ENCODE measurements around the gene KLHDC9.
"Not testable (repeated sequence)": the region's sequence is repeated elsewhere in the genome, so short reads cannot be mapped to it uniquely, and the experiment has no call there.

KLHDC9 gene

GRCh38 chr1:161065681-161066080 lies 32.5 kb upstream of the KLHDC9 start:
- not testable (repeated sequence) for H3K27ac ChIP-seq (ENCODE audit: low read depth, low read length); H3K4me3 ChIP-seq (ENCODE audit: low read depth in 1 of 5, low read length in 5 of 5); H3K9ac ChIP-seq (ENCODE audit: low read length in 5 of 5); H3K27me3 ChIP-seq (ENCODE audit: control insufficient read depth in 5 of 5, insufficient read depth in 4 of 5, low read length in 5 of 5); H3K9me3 ChIP-seq (ENCODE audit: control insufficient read depth in 5 of 5, low read length in 5 of 5); H3K36me3 ChIP-seq (ENCODE audit: control insufficient read depth in 5 of 5, insufficient read depth in 5 of 5, low read length in 5 of 5)
- peaks cover 0 to 16% (median 4%) of the 10 kb centered on the region in 5 donors for H3K4me1 ChIP-seq (ENCODE audit: control insufficient read depth in 5 of 5, insufficient read depth in 5 of 5, low read length in 5 of 5)

GRCh38 chr1:161066694-161067093 lies 31.5 kb upstream of the KLHDC9 start:
- Histone ChIP-seq H3K27me3 (ENCODE audit: control insufficient read depth in 5 of 5, insufficient read depth in 4 of 5, low read length in 5 of 5) (no peaks in the 10 kb centered on the region), H3K9ac (ENCODE audit: low read length in 5 of 5) (no peak overlapping the region), H3K27ac (ENCODE audit: low read depth, low read length) (no peak overlapping the region), H3K4me1 (ENCODE audit: control insufficient read depth in 5 of 5, insufficient read depth in 5 of 5, low read length in 5 of 5) (peaks cover 0 to 16% (median 4%) of the 10 kb centered on the region in 5 donors), H3K9me3 (ENCODE audit: control insufficient read depth in 5 of 5, low read length in 5 of 5) (no peaks in the 10 kb centered on the region), H3K4me3 (ENCODE audit: low read depth in 1 of 5, low read length in 5 of 5) (no peak overlapping the region), H3K36me3 (ENCODE audit: control insufficient read depth in 5 of 5, insufficient read depth in 5 of 5, low read length in 5 of 5) (no peaks in the 10 kb centered on the region)

- peak overlapping the region; percentile 45 to 73 (median 59) for H3K4me3 ChIP-seq (ENCODE audit: low read depth in 1 of 5, low read length in 5 of 5)
- peak overlapping the region; percentile 37 for H3K27ac ChIP-seq (ENCODE audit: low read depth, low read length)
- H3K4me1 ChIP-seq (ENCODE audit: control insufficient read depth in 5 of 5, insufficient read depth in 5 of 5, low read length in 5 of 5) = peaks cover 0 to 16% (median 8%) of the 10 kb centered on the region in 5 donors
- no peaks in the 10 kb centered on the region for H3K36me3 ChIP-seq (ENCODE audit: control insufficient read depth in 5 of 5, insufficient read depth in 5 of 5, low read length in 5 of 5)
- no peaks in the 10 kb centered on the region for H3K27me3 ChIP-seq (ENCODE audit: control insufficient read depth in 5 of 5, insufficient read depth in 4 of 5, low read length in 5 of 5)
- peak overlapping the region in 4 of 5 donors; percentile 41 to 68 (median 62) for H3K9ac ChIP-seq (ENCODE audit: low read length in 5 of 5)
- H3K9me3 ChIP-seq (ENCODE audit: control insufficient read depth in 5 of 5, low read length in 5 of 5) = no peaks in the 10 kb centered on the region
These were observed 29.6 kb upstream of the KLHDC9 start for GRCh38 chr1:161068306-161069234.

- Histone ChIP-seq H3K4me3 (ENCODE audit: low read depth in 1 of 5, low read length in 5 of 5) (peak overlapping the region; percentile 45 to 73 (median 59)), H3K27me3 (ENCODE audit: control insufficient read depth in 5 of 5, insufficient read depth in 4 of 5, low read length in 5 of 5) (no peaks in the 10 kb centered on the region), H3K36me3 (ENCODE audit: control insufficient read depth in 5 of 5, insufficient read depth in 5 of 5, low read length in 5 of 5) (no peaks in the 10 kb centered on the region), H3K9me3 (ENCODE audit: control insufficient read depth in 5 of 5, low read length in 5 of 5) (no peaks in the 10 kb centered on the region), H3K4me1 (ENCODE audit: control insufficient read depth in 5 of 5, insufficient read depth in 5 of 5, low read length in 5 of 5) (peaks cover 0 to 16% (median 8%) of the 10 kb centered on the region in 5 donors), H3K27ac (ENCODE audit: low read depth, low read length) (peak overlapping the region; percentile 37), H3K9ac (ENCODE audit: low read length in 5 of 5) (peak overlapping the region in 4 of 5 donors; percentile 41 to 68 (median 62))
These were observed 28.9 kb upstream of the KLHDC9 start for GRCh38 chr1:161069241-161069640.

GRCh38 chr1:161069731-161070270 lies 28.4 kb upstream of the KLHDC9 start, which contains the start of gene ARHGAP30:
Gene ARHGAP30 (minus strand): TSS chr1:161069891. CDS start chr1:161069624, 267 bp downstream.
- Histone ChIP-seq H3K27me3 (ENCODE audit: control insufficient read depth in 5 of 5, insufficient read depth in 4 of 5, low read length in 5 of 5) (no peaks in the 10 kb centered on the region), H3K9me3 (ENCODE audit: control insufficient read depth in 5 of 5, low read length in 5 of 5) (no peaks in the 10 kb centered on the region), H3K9ac (ENCODE audit: low read length in 5 of 5) (peak within 1 kb of the TSS in 4 of 5 donors; percentile 41 to 68 (median 62)), H3K4me1 (ENCODE audit: control insufficient read depth in 5 of 5, insufficient read depth in 5 of 5, low read length in 5 of 5) (peaks cover 0 to 16% (median 8%) of the 10 kb centered on the region in 5 donors), H3K27ac (ENCODE audit: low read depth, low read length) (peak within 1 kb of the TSS; percentile 37), H3K4me3 (ENCODE audit: low read depth in 1 of 5, low read length in 5 of 5) (peak within 1 kb of the TSS; percentile 45 to 73 (median 59)), H3K36me3 (ENCODE audit: control insufficient read depth in 5 of 5, insufficient read depth in 5 of 5, low read length in 5 of 5) (no peaks in the 10 kb centered on the region)

- Histone ChIP-seq H3K4me3 (ENCODE audit: low read depth in 1 of 5, low read length in 5 of 5) (no peak overlapping the region), H3K36me3 (ENCODE audit: control insufficient read depth in 5 of 5, insufficient read depth in 5 of 5, low read length in 5 of 5) (no peaks in the 10 kb centered on the region), H3K9me3 (ENCODE audit: control insufficient read depth in 5 of 5, low read length in 5 of 5) (no peaks in the 10 kb centered on the region), H3K9ac (ENCODE audit: low read length in 5 of 5) (no peak overlapping the region), H3K27me3 (ENCODE audit: control insufficient read depth in 5 of 5, insufficient read depth in 4 of 5, low read length in 5 of 5) (no peaks in the 10 kb centered on the region), H3K4me1 (ENCODE audit: control insufficient read depth in 5 of 5, insufficient read depth in 5 of 5, low read length in 5 of 5) (peaks cover 0 to 16% (median 8%) of the 10 kb centered on the region in 5 donors), H3K27ac (ENCODE audit: low read depth, low read length) (no peak overlapping the region)
These were observed 27.4 kb upstream of the KLHDC9 start for GRCh38 chr1:161070761-161071160.

- H3K4me3 ChIP-seq (ENCODE audit: low read depth in 1 of 5, low read length in 5 of 5) = no peak overlapping the region
- no peak overlapping the region for H3K9ac ChIP-seq (ENCODE audit: low read length in 5 of 5)
- H3K9me3 ChIP-seq (ENCODE audit: control insufficient read depth in 5 of 5, low read length in 5 of 5) = no peaks in the 10 kb centered on the region
- peaks cover 0 to 16% (median 8%) of the 10 kb centered on the region in 5 donors for H3K4me1 ChIP-seq (ENCODE audit: control insufficient read depth in 5 of 5, insufficient read depth in 5 of 5, low read length in 5 of 5)
- H3K27ac ChIP-seq (ENCODE audit: low read depth, low read length) = no peak overlapping the region
- no peaks in the 10 kb centered on the region for H3K27me3 ChIP-seq (ENCODE audit: control insufficient read depth in 5 of 5, insufficient read depth in 4 of 5, low read length in 5 of 5)
- no peaks in the 10 kb centered on the region for H3K36me3 ChIP-seq (ENCODE audit: control insufficient read depth in 5 of 5, insufficient read depth in 5 of 5, low read length in 5 of 5)
These were observed 26.2 kb upstream of the KLHDC9 start for GRCh38 chr1:161071886-161072371.

- Histone ChIP-seq H3K4me3 (ENCODE audit: low read depth in 1 of 5, low read length in 5 of 5) (no peak overlapping the region), H3K4me1 (ENCODE audit: control insufficient read depth in 5 of 5, insufficient read depth in 5 of 5, low read length in 5 of 5) (peaks cover 0 to 11% (median 8%) of the 10 kb centered on the region in 5 donors), H3K27me3 (ENCODE audit: control insufficient read depth in 5 of 5, insufficient read depth in 4 of 5, low read length in 5 of 5) (no peaks in the 10 kb centered on the region), H3K36me3 (ENCODE audit: control insufficient read depth in 5 of 5, insufficient read depth in 5 of 5, low read length in 5 of 5) (no peaks in the 10 kb centered on the region), H3K9me3 (ENCODE audit: control insufficient read depth in 5 of 5, low read length in 5 of 5) (no peaks in the 10 kb centered on the region), H3K27ac (ENCODE audit: low read depth, low read length) (no peak overlapping the region), H3K9ac (ENCODE audit: low read length in 5 of 5) (no peak overlapping the region)
These were observed 25.3 kb upstream of the KLHDC9 start for GRCh38 chr1:161072751-161073449.

- H3K27me3 ChIP-seq (ENCODE audit: control insufficient read depth in 5 of 5, insufficient read depth in 4 of 5, low read length in 5 of 5) = no peaks in the 10 kb centered on the region
- no peak overlapping the region for H3K4me3 ChIP-seq (ENCODE audit: low read depth in 1 of 5, low read length in 5 of 5)
- H3K27ac ChIP-seq (ENCODE audit: low read depth, low read length) = no peak overlapping the region
- H3K9me3 ChIP-seq (ENCODE audit: control insufficient read depth in 5 of 5, low read length in 5 of 5) = no peaks in the 10 kb centered on the region
- H3K4me1 ChIP-seq (ENCODE audit: control insufficient read depth in 5 of 5, insufficient read depth in 5 of 5, low read length in 5 of 5) = peaks cover 0 to 8% (median 8%) of the 10 kb centered on the region in 5 donors
- H3K36me3 ChIP-seq (ENCODE audit: control insufficient read depth in 5 of 5, insufficient read depth in 5 of 5, low read length in 5 of 5) = no peaks in the 10 kb centered on the region
- H3K9ac ChIP-seq (ENCODE audit: low read length in 5 of 5) = no peak overlapping the region
These were observed 24.6 kb upstream of the KLHDC9 start for GRCh38 chr1:161073474-161074121.

All from subcutaneous abdominal adipose tissue (tissue), 5 donors.